GM19324 (cell line): Measurements from ENCODE around the gene SAMD11.
"Not testable (repeated sequence)": the region's sequence is repeated elsewhere in the genome, so short reads cannot be mapped to it uniquely, and the experiment has no call there.

ENCODE experiments used
- ATAC-seq: cut with Tn5 transposase; IDR thresholded peaks from one replicate; pipeline ENCODE4 v1.9.1; 2021; ENCODE audit warnings: mild to moderate bottlenecking, moderate library complexity; ENCODE audit not compliant: unreplicated experiment, low FRiP score

SAMD11 gene

GRCh38 chr1:985126-985525, 61.4 kb downstream of the SAMD11 start:
- no peak for ATAC-seq

- ATAC-seq, result not testable (repeated sequence)
These were observed 64.3 kb downstream of the SAMD11 start for GRCh38 chr1:988061-988460.

GRCh38 chr1:991275-991674, 67.6 kb downstream of the SAMD11 start:
- not testable (repeated sequence) for ATAC-seq

- no peak for ATAC-seq
These were observed 68.2 kb downstream of the SAMD11 start for GRCh38 chr1:991895-992294.

- ATAC-seq, result no peak
These were observed 68.6 kb downstream of the SAMD11 start for GRCh38 chr1:992362-992761.

- ATAC-seq, result no peak
These were observed 69.8 kb downstream of the SAMD11 start for GRCh38 chr1:993379-993995.
